ENCODE data around the gene NRG2. TPM values are rescaled to one million over a fixed set of nuclear protein-coding genes. Genes with fewer than 3 reads are reported as not detected.

Gene NRG2
- total RNA-seq, 3 donors from 2014 or later (not counting 1 experiment from before 2014, with no cell fraction given): 0.21 to 0.50 (median 0.40) TPM

DNA sequence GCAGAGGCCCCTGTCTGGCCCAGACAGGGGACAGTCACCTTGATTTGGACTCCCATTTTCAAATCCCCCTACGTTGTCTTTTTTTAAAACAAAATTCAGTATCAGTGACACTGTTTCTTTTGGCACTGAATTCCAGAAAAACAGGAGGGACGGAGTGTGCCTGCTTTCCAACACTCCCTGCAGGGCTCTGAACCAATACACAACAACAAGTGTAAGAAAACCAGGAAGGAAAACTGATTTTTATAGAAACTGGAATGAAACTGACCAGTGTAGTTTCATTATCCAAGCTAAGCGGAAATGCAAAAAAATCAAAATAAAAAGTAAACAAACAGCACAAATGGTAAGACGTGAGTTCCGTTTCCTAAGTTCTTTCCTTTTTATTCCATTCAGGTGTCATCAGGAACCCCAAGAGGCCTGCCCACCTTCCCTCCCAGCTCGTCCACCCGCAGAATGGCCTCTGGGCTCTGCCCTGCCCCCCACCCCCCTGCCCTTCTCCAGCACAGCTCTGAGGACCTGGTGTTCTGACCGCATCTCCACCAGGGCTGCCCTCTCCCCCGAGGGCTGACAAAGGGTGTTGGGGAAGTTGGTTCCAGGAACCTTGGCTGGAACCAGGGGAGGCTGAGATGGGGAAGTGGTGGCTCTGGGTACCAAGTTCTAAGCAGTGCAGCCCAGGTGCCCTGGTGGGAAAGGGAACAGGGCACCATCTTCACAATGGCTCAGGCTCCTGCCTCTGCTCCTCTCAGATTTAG is 173.9 kb downstream of the NRG2 start:
- DNase-seq (no peak), ATAC-seq (no peak)
- no peak for TF ChIP-seq CTCF (IDR thresholded peaks at IDR 0.05)
- Histone ChIP-seq H3K4me1 (ENCODE audit: control insufficient read depth, insufficient read depth, low read length) (no peaks in the 10 kb centered on the region), H3K27me3 (ENCODE audit: control insufficient read depth, insufficient read depth, low read length) (no peaks in the 10 kb centered on the region), H3K9me3 (ENCODE audit: control insufficient read depth, insufficient read depth, low read length) (no peaks in the 10 kb centered on the region), H3K27ac (ENCODE audit: low read length) (no peak overlapping the region), H3K36me3 (ENCODE audit: control insufficient read depth, insufficient read depth, low read length) (no peaks in the 10 kb centered on the region), H3K4me3 (ENCODE audit: low read length) (no peak overlapping the region)
- peaks cover 6 to 10% of the 10 kb centered on the region in 2 donors for H3K27me3 Mint-ChIP-seq (ENCODE audit: low read depth in 2 of 2)
- intact Hi-C loops (cut with micrococcal nuclease): no loop called here
- no peaks in the 10 kb centered on the region for H3K9me3 Mint-ChIP-seq
- H3K4me1 Mint-ChIP-seq: peaks cover 0 to 4% of the 10 kb centered on the region in 2 donors
- no peak overlapping the region for H3K4me3 Mint-ChIP-seq
- WGBS (ENCODE audit: insufficient coverage): 78% methylated on average over 9 of the region's 9 CpGs
- H3K27ac Mint-ChIP-seq: no peak overlapping the region
- H3K36me3 Mint-ChIP-seq: no peaks in the 10 kb centered on the region

DNA sequence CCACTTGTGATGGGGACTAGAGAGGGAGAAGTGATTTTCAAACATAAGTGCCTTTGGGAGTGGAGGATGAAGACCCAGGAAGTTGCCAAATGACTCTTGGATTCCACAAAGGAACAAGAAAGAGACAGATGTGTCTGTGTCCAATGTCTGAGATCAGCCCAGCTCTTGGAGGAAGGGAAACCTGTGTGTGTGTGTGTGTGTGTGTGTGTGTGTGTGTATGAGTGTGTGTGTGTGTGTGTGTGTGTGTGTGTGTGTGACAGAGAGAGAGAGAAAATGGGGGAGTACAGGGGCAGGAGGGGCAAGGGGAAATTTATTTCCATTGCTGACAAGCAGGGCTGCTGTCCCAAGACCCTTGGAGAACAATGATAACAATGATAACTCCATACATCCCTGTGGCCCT is 175.5 kb downstream of the NRG2 start:
- Mint-ChIP-seq H3K9me3 (no peaks in the 10 kb centered on the region), H3K4me3 (no peak overlapping the region), H3K27ac (no peak overlapping the region), H3K36me3 (no peaks in the 10 kb centered on the region), H3K27me3 (ENCODE audit: low read depth in 2 of 2) (peaks cover 0 to 5% of the 10 kb centered on the region in 2 donors), H3K4me1 (peaks cover 0 to 4% of the 10 kb centered on the region in 2 donors)
- Histone ChIP-seq H3K27ac (ENCODE audit: low read length) (no peak overlapping the region), H3K9me3 (ENCODE audit: control insufficient read depth, insufficient read depth, low read length) (no peaks in the 10 kb centered on the region), H3K4me3 (ENCODE audit: low read length) (no peak overlapping the region), H3K4me1 (ENCODE audit: control insufficient read depth, insufficient read depth, low read length) (no peaks in the 10 kb centered on the region), H3K36me3 (ENCODE audit: control insufficient read depth, insufficient read depth, low read length) (no peaks in the 10 kb centered on the region), H3K27me3 (ENCODE audit: control insufficient read depth, insufficient read depth, low read length) (no peaks in the 10 kb centered on the region)
- TF ChIP-seq CTCF (IDR thresholded peaks at IDR 0.05): no peak
- no peak for DNase-seq
- intact Hi-C loops (cut with micrococcal nuclease): no loop called here
- ATAC-seq: no peak

DNA sequence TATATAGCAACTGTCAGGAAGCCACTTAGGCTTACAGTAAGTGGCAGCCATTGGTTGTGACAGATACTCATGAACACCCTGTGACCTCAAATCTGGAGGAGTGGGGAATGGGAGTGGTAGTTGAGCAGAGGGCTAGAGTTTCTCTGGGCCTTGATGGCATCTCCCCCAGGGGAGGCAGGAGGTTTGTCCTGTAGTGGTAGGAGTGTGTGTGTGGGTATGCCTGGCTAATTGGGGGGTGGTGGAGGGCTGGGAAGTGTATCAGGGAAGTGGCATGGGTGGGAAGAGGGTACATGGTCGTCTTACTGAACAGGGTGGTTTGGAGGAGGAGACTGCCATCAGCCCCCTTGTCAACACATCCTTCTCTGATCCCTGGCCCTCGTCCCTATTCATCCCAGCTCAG is 176.0 kb downstream of the NRG2 start:
- Mint-ChIP-seq H3K4me1 (peaks cover 0 to 4% of the 10 kb centered on the region in 2 donors), H3K36me3 (no peaks in the 10 kb centered on the region), H3K27ac (no peak overlapping the region), H3K4me3 (no peak overlapping the region), H3K27me3 (ENCODE audit: low read depth in 2 of 2) (peaks cover 0 to 5% of the 10 kb centered on the region in 2 donors), H3K9me3 (no peaks in the 10 kb centered on the region)
- H3K27ac ChIP-seq (ENCODE audit: low read length): no peak overlapping the region
- no peak for ATAC-seq
- TF ChIP-seq CTCF (IDR thresholded peaks at IDR 0.05): no peak
- H3K27me3 ChIP-seq (ENCODE audit: control insufficient read depth, insufficient read depth, low read length): no peaks in the 10 kb centered on the region
- no peaks in the 10 kb centered on the region for H3K9me3 ChIP-seq (ENCODE audit: control insufficient read depth, insufficient read depth, low read length)
- H3K4me3 ChIP-seq (ENCODE audit: low read length): no peak overlapping the region
- no CpG with 5 or more reads among the region's 2 CpGs for WGBS (ENCODE audit: insufficient coverage)
- intact Hi-C loops (cut with micrococcal nuclease): no loop called here
- H3K4me1 ChIP-seq (ENCODE audit: control insufficient read depth, insufficient read depth, low read length): no peaks in the 10 kb centered on the region
- H3K36me3 ChIP-seq (ENCODE audit: control insufficient read depth, insufficient read depth, low read length): no peaks in the 10 kb centered on the region
- no peak for DNase-seq
